ENCODE data around the gene DGKE.
A peak's percentile ranks its signal among the peaks of the same experiment; 100 is the strongest.

DGKE gene

DNA sequence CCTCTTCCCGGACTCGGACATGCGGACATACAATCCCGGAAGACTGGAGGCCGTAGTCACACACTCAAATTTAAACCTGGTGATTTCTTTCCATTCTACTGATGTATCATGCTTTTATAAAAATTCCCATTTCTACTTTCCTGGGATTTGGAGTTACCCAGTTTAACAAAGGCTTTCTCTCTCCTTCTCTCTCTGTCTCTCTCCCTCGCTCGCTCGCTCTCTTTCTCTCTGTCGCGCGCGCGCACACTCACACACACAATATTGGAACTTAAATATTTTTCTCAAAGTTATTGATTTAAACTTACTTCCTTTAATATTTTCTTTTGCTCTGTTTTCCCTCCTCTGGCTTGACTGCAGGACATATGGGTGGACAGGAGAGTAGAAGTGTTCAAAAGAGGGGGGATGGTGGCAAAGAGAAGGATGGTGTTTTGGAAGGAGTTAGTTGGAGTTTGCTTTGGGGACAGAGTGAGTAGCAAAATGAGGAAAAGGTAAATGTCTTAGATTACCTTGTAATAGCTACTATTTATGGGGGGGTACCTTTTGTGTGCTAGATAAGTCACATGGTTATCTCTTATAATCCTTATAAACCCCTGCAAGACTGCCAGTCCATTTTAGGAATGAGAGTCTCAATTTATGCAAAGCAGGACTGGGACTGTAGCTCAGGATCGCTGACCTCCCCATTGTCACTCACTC, 80.8 kb downstream of the DGKE start:
- no peak for DNase-seq (ENCODE audit: low spot score)

DNA sequence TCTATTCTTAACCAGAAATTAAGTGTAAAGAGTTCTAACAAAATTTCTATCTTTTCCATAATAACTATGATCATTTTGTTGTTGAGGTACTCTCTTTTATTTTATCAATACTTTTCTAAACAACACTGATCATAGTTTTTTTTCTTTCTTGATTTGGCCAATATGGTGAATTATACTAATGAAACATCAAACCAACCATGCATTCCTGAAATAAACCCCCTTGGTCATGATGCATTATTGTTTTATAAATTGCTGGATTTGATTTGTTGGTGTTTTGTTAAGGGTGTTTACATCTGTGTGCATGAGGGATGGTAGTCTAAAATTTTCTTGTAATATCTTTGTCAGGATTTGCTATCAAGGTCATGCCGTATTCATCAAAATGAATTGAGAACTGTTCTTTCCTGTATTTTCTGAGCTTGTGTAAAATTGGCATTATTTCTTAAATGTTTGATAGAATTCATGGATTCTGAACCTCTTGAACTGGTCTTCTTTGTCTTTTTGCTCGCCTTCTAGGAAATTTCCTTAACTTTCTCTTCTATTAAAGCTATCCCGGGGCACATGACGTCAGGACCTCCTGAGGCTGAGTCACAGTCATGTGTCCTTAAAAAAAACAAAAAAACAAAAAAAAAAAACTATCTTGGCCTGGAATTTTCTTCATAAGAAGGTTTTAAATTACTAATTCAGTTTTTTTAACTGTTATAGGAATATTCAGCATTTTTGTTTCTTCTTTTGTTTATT, 83.8 kb downstream of the DGKE start:
- peak; percentile 61 for DNase-seq (ENCODE audit: low spot score)

DNA sequence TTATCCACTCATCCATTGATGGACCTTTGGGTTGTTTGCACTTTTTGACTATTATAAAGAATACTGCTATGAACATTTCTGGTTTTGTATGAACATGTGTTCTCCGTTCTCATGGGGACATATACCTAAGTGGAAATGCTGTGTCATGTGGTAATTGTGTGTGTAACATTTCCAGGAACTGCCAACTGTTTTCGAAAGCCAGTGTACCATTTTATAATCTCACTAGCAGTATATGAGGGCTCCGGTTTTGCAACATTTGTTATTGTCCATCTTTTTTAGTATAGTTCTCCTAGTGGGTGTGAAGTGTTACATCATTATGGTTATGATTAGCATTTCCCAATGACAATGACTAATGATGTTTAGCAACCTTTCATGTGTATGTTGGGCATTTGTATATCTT, 85.0 kb downstream of the DGKE start:
- DNase-seq (ENCODE audit: low spot score): no peak

All from COLO829 (cell line).